NB4 (cell line): ENCODE results near the gene MICAL2.

Experiments used
- MYC ChIP-seq: IDR thresholded peaks from 2 replicates; pipeline ENCODE4 v1.6.1; 2011; ENCODE audit warnings: low read depth, low read length
- TF ChIP-seq, protein P1 (sequence below): IDR thresholded peaks from one replicate; pipeline ENCODE4 v1.5.1; 2012; ENCODE audit warnings: low read depth, low read length
- TF ChIP-seq, protein P2 (sequence below): IDR thresholded peaks from 2 replicates; pipeline ENCODE4 v1.6.1; 2011; ENCODE audit warnings: low read depth, low read length

GRCh38 chr11:12245549-12246016, 135.2 kb downstream of the MICAL2 start:
- TF ChIP-seq, protein P1, sequence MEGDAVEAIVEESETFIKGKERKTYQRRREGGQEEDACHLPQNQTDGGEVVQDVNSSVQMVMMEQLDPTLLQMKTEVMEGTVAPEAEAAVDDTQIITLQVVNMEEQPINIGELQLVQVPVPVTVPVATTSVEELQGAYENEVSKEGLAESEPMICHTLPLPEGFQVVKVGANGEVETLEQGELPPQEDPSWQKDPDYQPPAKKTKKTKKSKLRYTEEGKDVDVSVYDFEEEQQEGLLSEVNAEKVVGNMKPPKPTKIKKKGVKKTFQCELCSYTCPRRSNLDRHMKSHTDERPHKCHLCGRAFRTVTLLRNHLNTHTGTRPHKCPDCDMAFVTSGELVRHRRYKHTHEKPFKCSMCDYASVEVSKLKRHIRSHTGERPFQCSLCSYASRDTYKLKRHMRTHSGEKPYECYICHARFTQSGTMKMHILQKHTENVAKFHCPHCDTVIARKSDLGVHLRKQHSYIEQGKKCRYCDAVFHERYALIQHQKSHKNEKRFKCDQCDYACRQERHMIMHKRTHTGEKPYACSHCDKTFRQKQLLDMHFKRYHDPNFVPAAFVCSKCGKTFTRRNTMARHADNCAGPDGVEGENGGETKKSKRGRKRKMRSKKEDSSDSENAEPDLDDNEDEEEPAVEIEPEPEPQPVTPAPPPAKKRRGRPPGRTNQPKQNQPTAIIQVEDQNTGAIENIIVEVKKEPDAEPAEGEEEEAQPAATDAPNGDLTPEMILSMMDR: no peak
- TF ChIP-seq MYC: no peak
- TF ChIP-seq, protein P2, sequence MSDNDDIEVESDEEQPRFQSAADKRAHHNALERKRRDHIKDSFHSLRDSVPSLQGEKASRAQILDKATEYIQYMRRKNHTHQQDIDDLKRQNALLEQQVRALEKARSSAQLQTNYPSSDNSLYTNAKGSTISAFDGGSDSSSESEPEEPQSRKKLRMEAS: no peak
